Measurements from ENCODE around the gene GSAP.

DNA sequence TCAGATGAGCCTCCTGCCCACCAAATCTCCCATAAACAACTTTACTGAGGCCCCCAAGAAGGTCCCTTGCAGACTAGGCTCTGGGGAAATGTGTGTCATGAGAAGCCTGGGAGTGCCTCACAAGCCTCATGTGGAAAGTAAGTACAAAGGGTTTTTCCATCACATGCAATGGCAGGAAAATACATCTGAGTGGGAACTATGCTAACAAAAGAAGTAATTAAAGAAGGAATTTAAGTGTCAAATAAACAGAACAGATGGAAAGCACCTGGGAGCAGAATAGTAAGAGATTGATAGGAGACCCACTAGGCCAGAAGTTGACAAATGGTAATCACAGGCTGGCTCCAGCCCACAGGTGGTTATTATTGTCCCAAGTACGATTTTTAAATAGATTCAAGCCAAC lies 20.5 kb downstream of the GSAP start:
- TF ChIP-seq, protein P1, sequence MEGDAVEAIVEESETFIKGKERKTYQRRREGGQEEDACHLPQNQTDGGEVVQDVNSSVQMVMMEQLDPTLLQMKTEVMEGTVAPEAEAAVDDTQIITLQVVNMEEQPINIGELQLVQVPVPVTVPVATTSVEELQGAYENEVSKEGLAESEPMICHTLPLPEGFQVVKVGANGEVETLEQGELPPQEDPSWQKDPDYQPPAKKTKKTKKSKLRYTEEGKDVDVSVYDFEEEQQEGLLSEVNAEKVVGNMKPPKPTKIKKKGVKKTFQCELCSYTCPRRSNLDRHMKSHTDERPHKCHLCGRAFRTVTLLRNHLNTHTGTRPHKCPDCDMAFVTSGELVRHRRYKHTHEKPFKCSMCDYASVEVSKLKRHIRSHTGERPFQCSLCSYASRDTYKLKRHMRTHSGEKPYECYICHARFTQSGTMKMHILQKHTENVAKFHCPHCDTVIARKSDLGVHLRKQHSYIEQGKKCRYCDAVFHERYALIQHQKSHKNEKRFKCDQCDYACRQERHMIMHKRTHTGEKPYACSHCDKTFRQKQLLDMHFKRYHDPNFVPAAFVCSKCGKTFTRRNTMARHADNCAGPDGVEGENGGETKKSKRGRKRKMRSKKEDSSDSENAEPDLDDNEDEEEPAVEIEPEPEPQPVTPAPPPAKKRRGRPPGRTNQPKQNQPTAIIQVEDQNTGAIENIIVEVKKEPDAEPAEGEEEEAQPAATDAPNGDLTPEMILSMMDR (IDR thresholded peaks at IDR 0.05): no peak
- TF ChIP-seq POLR2A (IDR thresholded peaks at IDR 0.05): no peak
- no peak for TF ChIP-seq EP300 (IDR thresholded peaks at IDR 0.05)

All from ovary (tissue), 3 donors.